GM13977 (cell line): ENCODE results near the gene CCDC149.

Experiments used
- DNase-seq: peaks from one replicate; pipeline ENCODE4 v3.0.0; 2012; ENCODE audit warnings: low spot score
- CTCF ChIP-seq: IDR thresholded peaks from 2 replicates; pipeline ENCODE4 v1.5.1; 2012; ENCODE audit warnings: mild to moderate bottlenecking, control low read depth; ENCODE audit not compliant: insufficient read depth; ENCODE audit errors: extremely low read depth, missing control alignments
- in situ Hi-C: fragments of 300-500 bp; cut with MboI; formaldehyde crosslinking; loops from one replicate; pipeline ENCODE4 v1.12.0; 2022; ENCODE audit warnings: low sequenced_read_pairs, low pct_unique_long_range_greater_than_20kb, mixed read lengths, inconsistent platforms; ENCODE audit not compliant: unreplicated experiment

The CCDC149 gene

GRCh38 chr4:24892278-24892677, 20.6 kb downstream of the CCDC149 start:
- no peak for TF ChIP-seq CTCF
- in situ Hi-C loops = no loop called here
- no peak for DNase-seq

- in situ Hi-C loops = no loop called here
- TF ChIP-seq CTCF = no peak
- no peak for DNase-seq
Observed at GRCh38 chr4:24890561-24891126, 22.2 kb downstream of the CCDC149 start.

GRCh38 chr4:24889991-24890390, 22.9 kb downstream of the CCDC149 start:
- in situ Hi-C loops = no loop called here
- no peak for DNase-seq
- TF ChIP-seq CTCF = no peak

- no peak for TF ChIP-seq CTCF
- in situ Hi-C loops = no loop called here
- no peak for DNase-seq
Observed at GRCh38 chr4:24888475-24889344, 24.1 kb downstream of the CCDC149 start.

GRCh38 chr4:24887881-24888430, 24.9 kb downstream of the CCDC149 start:
- in situ Hi-C loops = no loop called here
- TF ChIP-seq CTCF = no peak
- no peak for DNase-seq

GRCh38 chr4:24886596-24886995, 26.2 kb downstream of the CCDC149 start:
- DNase-seq = no peak
- in situ Hi-C loops = no loop called here
- TF ChIP-seq CTCF = no peak
